ENCODE data around the gene CGAS.
A peak's percentile ranks its signal among the peaks of the same experiment; 100 is the strongest.

DNA sequence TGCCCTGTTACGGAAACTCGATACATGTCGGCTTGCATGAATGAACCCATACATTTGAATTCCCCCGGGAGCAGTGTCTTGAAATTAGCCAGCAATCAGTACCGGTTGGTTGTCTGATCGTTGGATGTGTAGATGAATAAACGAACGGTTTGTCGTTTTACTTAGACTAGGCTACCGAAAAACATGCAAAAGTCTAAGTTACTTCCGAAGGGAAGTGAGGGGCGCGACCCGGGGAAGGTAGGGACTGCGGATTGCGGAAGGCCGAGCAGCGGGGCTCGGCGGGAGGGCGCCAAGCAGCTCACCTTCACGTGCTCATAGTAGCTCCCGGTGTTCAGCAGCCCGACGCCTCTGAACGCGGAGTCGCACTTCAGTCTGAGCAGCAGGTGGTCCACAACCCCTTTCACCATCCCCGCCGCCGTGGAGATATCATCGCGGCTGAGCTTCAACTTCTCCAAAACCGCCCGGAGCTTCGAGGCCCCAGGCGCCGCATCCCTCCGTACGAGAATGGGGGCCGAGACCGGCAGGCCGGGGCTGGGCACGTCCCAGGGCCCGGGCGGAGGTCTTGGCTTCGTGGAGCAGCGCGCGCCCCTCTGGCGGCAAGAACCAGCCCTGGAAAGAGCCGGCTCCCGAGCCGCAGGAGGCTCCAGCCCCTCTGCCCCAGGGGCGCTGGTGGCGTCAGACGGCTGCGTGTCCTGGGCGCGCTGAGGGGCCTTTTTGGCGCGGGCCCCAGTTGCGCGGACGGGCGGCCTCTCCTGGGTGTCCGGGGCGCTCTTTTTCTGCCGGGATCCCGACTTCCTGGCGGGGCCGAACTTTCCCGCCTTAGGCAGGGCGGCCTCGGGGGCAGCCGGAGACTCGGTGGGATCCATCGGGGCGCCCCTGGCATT lies 632 bp downstream of the CGAS start:
- TF ChIP-seq CTCF (conservative IDR thresholded peaks at IDR 0.05; ENCODE audit: low read depth, low read length) (0 out of 2 replicates have a peak, but pooled peaks have one; percentile 10), EZH2 (IDR thresholded peaks at IDR 0.05; ENCODE audit: borderline replicate concordance, low read depth, low read length, poor library complexity, severe bottlenecking) (no peak)
